SK-N-SH (cell line): ENCODE data around the gene TRIM67. TPM values are rescaled to one million over a fixed set of nuclear protein-coding genes. Genes with fewer than 3 reads are reported as not detected.
A peak's percentile ranks its signal among the peaks of the same experiment; 100 is the strongest.

ENCODE experiments used
- CTCF ChIA-PET: fragments of 300-600, 350-600 bp; formaldehyde crosslinking; extraction: SDS; loops from one replicate; lab custom pipeline; 2021; lab: Yijun Ruan, JAX
- POLR2A ChIA-PET: fragments of 350-600 bp; sonication (Branson Sonifier 250); formaldehyde crosslinking; extraction: SDS; loops from one replicate; lab custom pipeline; 2020; ENCODE audit warnings: antibody characterized with exemption, inconsistent platforms; lab: Yijun Ruan, JAX
- DNase-seq: peaks from one replicate; pipeline ENCODE4 v3.0.0; 2012
- H2AFZ ChIP-seq: fragments of 200-600 bp; sonication (generic); 2 replicates; pipeline ENCODE4 v1.8.1; 2016; ENCODE audit warnings: antibody characterized with exemption, mild to moderate bottlenecking, low read depth
- H3F3A ChIP-seq: fragments of 200-600 bp; sonication (generic); replicated peaks from 2 replicates; pipeline ENCODE3; 2016; ENCODE audit warnings: antibody characterized with exemption, mild to moderate bottlenecking; ENCODE audit not compliant: insufficient read depth
- H3K27ac ChIP-seq, 2 experiments: fragments of 200-500 bp in 1 of 2; fragments of 200-600 bp in 1 of 2; sonication (Bioruptor generic) in 1 of 2; sonication (generic), shearing (Covaris generic) in 1 of 2; 2 replicates each; pipeline versions ENCODE4 v1.5.1 to v1.6.1; 2014 to 2016; ENCODE audit warnings: low read depth in 2 of 2, inconsistent platforms in 1 of 2, low read length in 1 of 2, mild to moderate bottlenecking in 1 of 2, mixed read lengths in 1 of 2
- H3K27me3 ChIP-seq: fragments of 200-600 bp; sonication (generic), shearing (Covaris generic); 2 replicates; pipeline ENCODE4 v1.6.1; 2016; ENCODE audit warnings: mixed run types; ENCODE audit not compliant: insufficient read depth
- H3K36me3 ChIP-seq, 2 experiments: fragments of 200-500 bp in 1 of 2; fragments of 200-600 bp in 1 of 2; sonication (Bioruptor generic) in 1 of 2; sonication (generic) in 1 of 2; replicated peaks in 1 of 2; 2 replicates each; pipeline versions ENCODE3 to v1.5.1; 2014 to 2016; ENCODE audit warnings: low read length in 1 of 2, mild to moderate bottlenecking in 1 of 2; ENCODE audit not compliant: insufficient read depth in 2 of 2, control insufficient read depth in 1 of 2
- H3K4me1 ChIP-seq, 2 experiments: fragments of 200-500 bp in 1 of 2; fragments of 200-600 bp in 1 of 2; sonication (Bioruptor generic) in 1 of 2; sonication (generic), shearing (Covaris generic) in 1 of 2; 2 replicates each; pipeline versions ENCODE4 v1.5.1 to v1.6.1; 2014 to 2016; ENCODE audit warnings: low read depth in 1 of 2, low read length in 1 of 2, mixed run types in 1 of 2; ENCODE audit not compliant: insufficient read depth in 2 of 2, control insufficient read depth in 1 of 2
- H3K4me2 ChIP-seq: fragments of 200-600 bp; sonication (generic), shearing (Covaris generic); 2 replicates; pipeline ENCODE4 v1.6.1; 2017; ENCODE audit warnings: mixed run types
- H3K4me3 ChIP-seq, 2 experiments: fragments of 200-500 bp in 1 of 2; fragments of 200-600 bp in 1 of 2; sonication (Bioruptor generic) in 1 of 2; sonication (generic), shearing (Covaris generic) in 1 of 2; 2 replicates each; pipeline versions ENCODE4 v1.5.1 to v1.8.1; 2014 to 2016; ENCODE audit warnings: low read depth in 2 of 2, inconsistent platforms in 1 of 2, low read length in 1 of 2, mild to moderate bottlenecking in 1 of 2, mixed read lengths in 1 of 2, moderate library complexity in 1 of 2
- H3K79me2 ChIP-seq: fragments of 200-600 bp; sonication (generic); 2 replicates; pipeline ENCODE4 v1.8.1; 2017; ENCODE audit warnings: mild to moderate bottlenecking; ENCODE audit not compliant: insufficient read depth
- H3K9ac ChIP-seq: fragments of 200-600 bp; sonication (generic); 2 replicates; pipeline ENCODE4 v1.6.1; 2017; ENCODE audit warnings: mixed run types
- H3K9me2 ChIP-seq: fragments of 200-600 bp; sonication (generic); 2 replicates; pipeline ENCODE4 v1.6.1; 2017; ENCODE audit warnings: mixed run types
- H3K9me3 ChIP-seq: fragments of 200-600 bp; sonication (generic); 2 replicates; pipeline ENCODE4 v1.6.1; 2017; ENCODE audit warnings: mixed run types, mild to moderate bottlenecking, moderate library complexity
- H4K20me1 ChIP-seq: fragments of 200-600 bp; sonication (generic); 2 replicates; pipeline ENCODE4 v1.6.1; 2017; ENCODE audit warnings: mild to moderate bottlenecking, mixed run types; ENCODE audit not compliant: insufficient read depth
- CTCF ChIP-seq: fragments of 200-600 bp; sonication (generic); IDR thresholded peaks from 2 replicates; pipeline ENCODE4 v1.6.1; 2017; ENCODE audit warnings: antibody characterized with exemption, mild to moderate bottlenecking, moderate library complexity
- ELF1 ChIP-seq: IDR thresholded peaks from 2 replicates; pipeline ENCODE4 v1.4.0; 2012
- GABPA ChIP-seq: IDR thresholded peaks from 2 replicates; pipeline ENCODE4 v1.4.0; 2012; ENCODE audit warnings: low read depth, mild to moderate bottlenecking
- MEF2A ChIP-seq: IDR thresholded peaks from 2 replicates; pipeline ENCODE4 v1.4.0; 2012; ENCODE audit warnings: low read depth, borderline replicate concordance
- PBX3 ChIP-seq: IDR thresholded peaks from 2 replicates; pipeline ENCODE4; 2012
- RAD21 ChIP-seq: IDR thresholded peaks from 2 replicates; pipeline ENCODE4 v1.6.1; 2012; ENCODE audit warnings: mild to moderate bottlenecking, low read length
- RCOR1 ChIP-seq: fragments of 150-350 bp; IDR thresholded peaks from 2 replicates; pipeline ENCODE4 v1.6.1; 2017; ENCODE audit warnings: antibody characterized with exemption, low read length
- USF1 ChIP-seq: IDR thresholded peaks from 2 replicates; pipeline ENCODE4 v1.4.0; 2012; ENCODE audit warnings: low read depth, borderline replicate concordance
- WGBS: methylation state at CpG from one replicate; pipeline ENCODE4 v1.1.6; 2017; ENCODE audit warnings: low lambda C conversion rate; 5-methylcytosine and 5-hydroxymethylcytosine counted together
- polyA plus RNA-seq, 3 experiments: library from polyadenylated mRNA; depleted of rRNA; stranded (reverse); fragments of >200 nt; gene quantifications; 2 replicates each; pipeline ENCODE4 v1.2.3, GENCODE V29; 2012

The TRIM67 gene
- polyA plus RNA-seq, 1 of the 3 experiments (the other 2 are of a cell fraction) = not detected

- no peak overlapping the region for H3K9ac ChIP-seq
- no peak overlapping the region for H3K27ac ChIP-seq
- TF ChIP-seq PBX3 = no peak
- no peaks in the 10 kb centered on the region for H3K9me2 ChIP-seq
- no peak overlapping the region for H2AFZ ChIP-seq
- H3K4me3 ChIP-seq = no peak overlapping the region
- H3K9me3 ChIP-seq = no peaks in the 10 kb centered on the region
- peaks cover 0 to 14% of the 10 kb centered on the region in 2 experiments; a peak in 1 of 4 replicates for H3K4me1 ChIP-seq
- no peaks in the 10 kb centered on the region for H3F3A ChIP-seq
- H3K27me3 ChIP-seq = peaks cover 24% of the 10 kb centered on the region
- ChIA-PET POLR2A (no interaction called here), CTCF (interaction anchor here (1.2 kb wide), 1 partner anchor 250 kb away, joined by 3 read pairs; no protein-coding TSS in a partner anchor)
- no peak overlapping the region for H3K4me2 ChIP-seq
- no peaks in the 10 kb centered on the region for H4K20me1 ChIP-seq
- no peaks in the 10 kb centered on the region for H3K36me3 ChIP-seq
- no peak for DNase-seq
- H3K79me2 ChIP-seq = no peaks in the 10 kb centered on the region
Observed at GRCh38 chr1:231166398-231166797, 4.5 kb downstream of the TRIM67 start.

- H4K20me1 ChIP-seq = no peaks in the 10 kb centered on the region
- WGBS = 85% methylated on average over 1 of the region's 1 CpG
- H3F3A ChIP-seq = no peaks in the 10 kb centered on the region
- TF ChIP-seq RAD21 (no peak), RCOR1 (no peak), MEF2A (no peak), CTCF (0 out of 2 replicates have a peak, but pooled peaks have one; percentile 13), GABPA (no peak), ELF1 (no peak), USF1 (no peak)
- TF ChIP-seq, all 33 proteins: peak for 1
- no peak overlapping the region for H3K27ac ChIP-seq
- no peak for DNase-seq
- no peak overlapping the region for H3K4me3 ChIP-seq
- no peaks in the 10 kb centered on the region for H3K79me2 ChIP-seq
- no peaks in the 10 kb centered on the region for H3K9me2 ChIP-seq
- no peaks in the 10 kb centered on the region; a peak in 1 of 4 replicates for H3K4me1 ChIP-seq
- no peak overlapping the region for H2AFZ ChIP-seq
- H3K27me3 ChIP-seq = peaks cover 8% of the 10 kb centered on the region; the same call in 1 of the 2 replicates
- ChIA-PET POLR2A (no interaction called here), CTCF (interaction anchor here (0.8 to 3.8 kb wide), 5 partner anchors 8 to 248 kb away, joined by 3 to 12 read pairs (median 4); no protein-coding TSS in a partner anchor)
- H3K4me2 ChIP-seq = no peak overlapping the region
- H3K9ac ChIP-seq = no peak overlapping the region
- H3K9me3 ChIP-seq = no peaks in the 10 kb centered on the region
- H3K36me3 ChIP-seq = no peaks in the 10 kb centered on the region
Observed at GRCh38 chr1:231170875-231171274, 9.0 kb downstream of the TRIM67 start.
